WTC11 (cell line): Measurements from ENCODE around the gene UGT1A3. TPM values are rescaled to one million over a fixed set of nuclear protein-coding genes. Genes with fewer than 3 reads are reported as not detected.

ENCODE experiments used
- ATAC-seq: fragments of 200-7000 bp; cut with Tn5 transposase; 2 replicates; pipeline ENCODE4 v1.10.0; 2021; ENCODE audit warnings: mild to moderate bottlenecking, moderate library complexity
- CTCF ChIA-PET: fragments of 300-600 bp; sonication (Branson Sonifier 250); formaldehyde crosslinking; loops from one replicate; lab custom pipeline; 2021; ENCODE audit warnings: antibody characterized with exemption; lab: Charles Lee
- POLR2A ChIA-PET: fragments of 350-600 bp; sonication (Branson Sonifier 250); formaldehyde crosslinking; loops from one replicate; lab custom pipeline; 2021; ENCODE audit warnings: antibody characterized with exemption; lab: Charles Lee
- DNase-seq: peaks from one replicate; pipeline ENCODE4 v3.0.0; 2021; ENCODE audit warnings: low spot score
- H3K27ac Mint-ChIP-seq: 2 replicates; pipeline ENCODE4 v1.8.0; 2021; ENCODE audit warnings: mixed read lengths
- H3K27me3 Mint-ChIP-seq: 2 replicates; pipeline ENCODE4 v1.8.0; 2021; ENCODE audit warnings: low read depth, mild to moderate bottlenecking, moderate library complexity, mixed read lengths
- H3K36me3 Mint-ChIP-seq: 2 replicates; pipeline ENCODE4 v1.8.0; 2021; ENCODE audit warnings: mixed read lengths
- H3K4me1 Mint-ChIP-seq: 2 replicates; pipeline ENCODE4 v1.8.0; 2022; ENCODE audit warnings: mixed read lengths
- H3K4me3 Mint-ChIP-seq: 2 replicates; pipeline ENCODE4 v1.8.0; 2021; ENCODE audit warnings: mild to moderate bottlenecking, moderate library complexity, mixed read lengths
- H3K9me3 Mint-ChIP-seq: 2 replicates; pipeline ENCODE4 v1.8.0; 2021; ENCODE audit warnings: mixed read lengths
- ATF1 ChIP-seq: sonication (generic); formaldehyde crosslinking; IDR thresholded peaks from 2 replicates; pipeline ENCODE4 v1.8.1; 2023; ENCODE audit warnings: mild to moderate bottlenecking, moderate library complexity, missing genetic modification reagents
- GABPB1 ChIP-seq: sonication (generic); formaldehyde crosslinking; IDR thresholded peaks from 2 replicates; pipeline ENCODE4 v1.8.1; 2023; ENCODE audit warnings: mild to moderate bottlenecking, missing genetic modification reagents
- NR3C1 ChIP-seq: sonication (generic); formaldehyde crosslinking; conservative IDR thresholded peaks from 2 replicates; pipeline ENCODE4 v1.8.1; 2023; ENCODE audit warnings: low read depth, mild to moderate bottlenecking, missing genetic modification reagents
- ZBTB21 ChIP-seq: sonication (generic); formaldehyde crosslinking; IDR thresholded peaks from 2 replicates; pipeline ENCODE4 v1.8.1; 2023; ENCODE audit warnings: mild to moderate bottlenecking, missing genetic modification reagents, borderline replicate concordance
- ZNF138 ChIP-seq: sonication (generic); formaldehyde crosslinking; conservative IDR thresholded peaks from 2 replicates; pipeline ENCODE4 v1.8.1; 2022; ENCODE audit warnings: mild to moderate bottlenecking, moderate library complexity, missing genetic modification reagents
- total RNA-seq: library from RNA; stranded (reverse); gene quantifications from 3 replicates; pipeline ENCODE4 v1.2.3, GENCODE V29; 2021
- TF ChIP-seq, protein P1 (sequence below): sonication (generic); formaldehyde crosslinking; IDR thresholded peaks from 2 replicates; pipeline ENCODE4 v1.8.1; 2022; ENCODE audit warnings: mild to moderate bottlenecking, moderate library complexity, missing genetic modification reagents
- TF ChIP-seq, protein P2 (sequence below): sonication (generic); formaldehyde crosslinking; IDR thresholded peaks from 2 replicates; pipeline ENCODE4 v1.8.0; 2022; ENCODE audit warnings: missing genetic modification reagents
- TF ChIP-seq, protein P3 (sequence below): sonication (generic); formaldehyde crosslinking; IDR thresholded peaks from 2 replicates; pipeline ENCODE4 v1.8.1; 2022; ENCODE audit warnings: low read depth, mild to moderate bottlenecking, moderate library complexity, missing genetic modification reagents, borderline replicate concordance
- TF ChIP-seq, protein P4 (sequence below): sonication (generic); formaldehyde crosslinking; IDR thresholded peaks from 2 replicates; pipeline ENCODE4 v1.8.0; 2022; ENCODE audit warnings: mild to moderate bottlenecking, missing genetic modification reagents
- TF ChIP-seq, protein P5 (sequence below): sonication (generic); formaldehyde crosslinking; IDR thresholded peaks from 2 replicates; pipeline ENCODE4 v1.8.0; 2023; ENCODE audit warnings: mild to moderate bottlenecking, missing genetic modification reagents
- TF ChIP-seq, protein P6 (sequence below): fragments of 250-450 bp; sonication (Bioruptor Pico); IDR thresholded peaks from 2 replicates; pipeline ENCODE4 v1.9.0; 2021; ENCODE audit warnings: mild to moderate bottlenecking

UGT1A3 gene
- total RNA-seq, 1 experiment from 2014 or later = not detected

DNA sequence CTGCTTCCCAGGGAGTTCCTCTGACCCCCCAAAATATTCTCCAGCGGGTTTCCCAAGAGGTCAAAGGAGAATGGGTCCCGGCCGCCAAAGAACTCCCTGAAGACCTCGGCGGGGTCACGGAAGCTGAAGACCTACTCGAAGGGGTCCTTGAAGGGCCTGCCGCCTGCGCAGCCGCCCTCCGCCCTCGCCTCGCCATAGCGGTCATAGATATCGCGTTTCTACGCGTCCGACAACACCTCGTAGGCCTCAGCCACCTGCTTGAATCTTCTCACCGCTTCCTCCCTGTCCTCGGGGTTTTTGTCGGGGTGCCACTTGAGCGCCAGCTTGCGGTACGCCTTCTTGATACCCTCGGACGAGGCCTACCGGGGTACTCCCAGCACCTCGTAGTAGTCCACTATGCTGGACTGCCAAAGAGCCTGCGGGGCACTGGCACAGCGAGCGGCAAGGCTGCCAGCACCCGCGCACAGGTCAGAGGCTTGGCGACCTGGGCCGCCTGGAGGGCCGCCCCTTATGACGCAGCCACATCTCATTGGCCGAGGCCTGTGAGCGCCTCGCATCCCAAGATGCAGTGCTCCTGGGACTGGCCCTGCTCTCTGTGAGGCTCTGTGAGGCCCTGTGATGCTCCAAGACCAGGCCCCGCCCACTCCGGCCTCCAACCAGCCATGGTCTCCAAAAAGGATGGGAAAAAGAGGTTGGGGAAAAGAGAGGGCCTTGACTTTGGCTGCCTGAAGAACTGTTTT, 26.2 kb downstream of the UGT1A3 start (continued):
- TF ChIP-seq, protein P1, sequence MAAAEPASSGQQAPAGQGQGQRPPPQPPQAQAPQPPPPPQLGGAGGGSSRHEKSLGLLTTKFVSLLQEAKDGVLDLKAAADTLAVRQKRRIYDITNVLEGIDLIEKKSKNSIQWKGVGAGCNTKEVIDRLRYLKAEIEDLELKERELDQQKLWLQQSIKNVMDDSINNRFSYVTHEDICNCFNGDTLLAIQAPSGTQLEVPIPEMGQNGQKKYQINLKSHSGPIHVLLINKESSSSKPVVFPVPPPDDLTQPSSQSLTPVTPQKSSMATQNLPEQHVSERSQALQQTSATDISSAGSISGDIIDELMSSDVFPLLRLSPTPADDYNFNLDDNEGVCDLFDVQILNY (CRISPR knock-in tag) = no peak
- TF ChIP-seq NR3C1 (CRISPR knock-in tag) (no peak), ATF1 (CRISPR knock-in tag) (no peak), ZBTB21 (CRISPR knock-in tag) (no peak)
- TF ChIP-seq, protein P2, sequence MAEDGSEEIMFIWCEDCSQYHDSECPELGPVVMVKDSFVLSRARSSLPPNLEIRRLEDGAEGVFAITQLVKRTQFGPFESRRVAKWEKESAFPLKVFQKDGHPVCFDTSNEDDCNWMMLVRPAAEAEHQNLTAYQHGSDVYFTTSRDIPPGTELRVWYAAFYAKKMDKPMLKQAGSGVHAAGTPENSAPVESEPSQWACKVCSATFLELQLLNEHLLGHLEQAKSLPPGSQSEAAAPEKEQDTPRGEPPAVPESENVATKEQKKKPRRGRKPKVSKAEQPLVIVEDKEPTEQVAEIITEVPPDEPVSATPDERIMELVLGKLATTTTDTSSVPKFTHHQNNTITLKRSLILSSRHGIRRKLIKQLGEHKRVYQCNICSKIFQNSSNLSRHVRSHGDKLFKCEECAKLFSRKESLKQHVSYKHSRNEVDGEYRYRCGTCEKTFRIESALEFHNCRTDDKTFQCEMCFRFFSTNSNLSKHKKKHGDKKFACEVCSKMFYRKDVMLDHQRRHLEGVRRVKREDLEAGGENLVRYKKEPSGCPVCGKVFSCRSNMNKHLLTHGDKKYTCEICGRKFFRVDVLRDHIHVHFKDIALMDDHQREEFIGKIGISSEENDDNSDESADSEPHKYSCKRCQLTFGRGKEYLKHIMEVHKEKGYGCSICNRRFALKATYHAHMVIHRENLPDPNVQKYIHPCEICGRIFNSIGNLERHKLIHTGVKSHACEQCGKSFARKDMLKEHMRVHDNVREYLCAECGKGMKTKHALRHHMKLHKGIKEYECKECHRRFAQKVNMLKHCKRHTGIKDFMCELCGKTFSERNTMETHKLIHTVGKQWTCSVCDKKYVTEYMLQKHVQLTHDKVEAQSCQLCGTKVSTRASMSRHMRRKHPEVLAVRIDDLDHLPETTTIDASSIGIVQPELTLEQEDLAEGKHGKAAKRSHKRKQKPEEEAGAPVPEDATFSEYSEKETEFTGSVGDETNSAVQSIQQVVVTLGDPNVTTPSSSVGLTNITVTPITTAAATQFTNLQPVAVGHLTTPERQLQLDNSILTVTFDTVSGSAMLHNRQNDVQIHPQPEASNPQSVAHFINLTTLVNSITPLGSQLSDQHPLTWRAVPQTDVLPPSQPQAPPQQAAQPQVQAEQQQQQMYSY = no peak
- TF ChIP-seq, protein P3, sequence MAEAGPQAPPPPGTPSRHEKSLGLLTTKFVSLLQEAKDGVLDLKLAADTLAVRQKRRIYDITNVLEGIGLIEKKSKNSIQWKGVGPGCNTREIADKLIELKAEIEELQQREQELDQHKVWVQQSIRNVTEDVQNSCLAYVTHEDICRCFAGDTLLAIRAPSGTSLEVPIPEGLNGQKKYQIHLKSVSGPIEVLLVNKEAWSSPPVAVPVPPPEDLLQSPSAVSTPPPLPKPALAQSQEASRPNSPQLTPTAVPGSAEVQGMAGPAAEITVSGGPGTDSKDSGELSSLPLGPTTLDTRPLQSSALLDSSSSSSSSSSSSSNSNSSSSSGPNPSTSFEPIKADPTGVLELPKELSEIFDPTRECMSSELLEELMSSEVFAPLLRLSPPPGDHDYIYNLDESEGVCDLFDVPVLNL (CRISPR knock-in tag) = no peak
- TF ChIP-seq, all 79 proteins: peak for 0

DNA sequence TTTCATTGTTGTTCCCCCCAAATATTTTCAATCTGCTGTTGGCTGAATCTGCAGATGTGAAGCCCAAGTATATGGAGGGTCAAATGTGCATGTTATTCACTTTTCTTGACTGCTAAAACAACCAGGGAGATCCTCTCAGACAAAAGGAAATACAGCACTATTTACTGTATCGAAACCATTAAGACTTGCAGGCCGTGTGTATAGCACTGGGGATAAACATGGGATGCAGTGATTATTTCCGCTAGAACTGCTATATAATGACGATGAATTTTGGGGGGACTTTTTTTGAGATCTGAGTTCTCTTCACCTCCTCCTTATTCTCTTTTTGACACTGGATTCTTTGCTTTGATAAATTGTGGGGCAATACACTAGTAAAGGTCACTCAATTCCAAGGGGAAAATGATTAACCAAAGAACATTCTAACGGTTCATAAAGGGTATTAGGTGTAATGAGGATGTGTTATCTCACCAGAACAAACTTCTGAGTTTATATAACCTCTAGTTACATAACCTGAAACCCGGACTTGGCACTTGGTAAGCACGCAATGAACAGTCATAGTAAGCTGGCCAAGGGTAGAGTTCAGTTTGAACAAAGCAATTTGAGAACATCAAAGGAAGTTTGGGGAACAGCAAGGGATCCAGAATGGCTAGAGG, 27.7 kb downstream of the UGT1A3 start:
- Mint-ChIP-seq H3K27me3 (peaks cover 9% of the 10 kb centered on the region), H3K9me3 (peaks cover 32% of the 10 kb centered on the region), H3K27ac (no peak overlapping the region), H3K4me3 (no peak overlapping the region), H3K4me1 (no peaks in the 10 kb centered on the region), H3K36me3 (peaks cover 10% of the 10 kb centered on the region)
- ATAC-seq (no peak), DNase-seq (no peak)
- TF ChIP-seq ZNF138 (CRISPR knock-in tag) (no peak), GABPB1 (CRISPR knock-in tag) (peak; percentile 73)
- TF ChIP-seq, protein P4, sequence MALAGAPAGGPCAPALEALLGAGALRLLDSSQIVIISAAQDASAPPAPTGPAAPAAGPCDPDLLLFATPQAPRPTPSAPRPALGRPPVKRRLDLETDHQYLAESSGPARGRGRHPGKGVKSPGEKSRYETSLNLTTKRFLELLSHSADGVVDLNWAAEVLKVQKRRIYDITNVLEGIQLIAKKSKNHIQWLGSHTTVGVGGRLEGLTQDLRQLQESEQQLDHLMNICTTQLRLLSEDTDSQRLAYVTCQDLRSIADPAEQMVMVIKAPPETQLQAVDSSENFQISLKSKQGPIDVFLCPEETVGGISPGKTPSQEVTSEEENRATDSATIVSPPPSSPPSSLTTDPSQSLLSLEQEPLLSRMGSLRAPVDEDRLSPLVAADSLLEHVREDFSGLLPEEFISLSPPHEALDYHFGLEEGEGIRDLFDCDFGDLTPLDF (CRISPR knock-in tag) = no peak
- TF ChIP-seq, protein P5, sequence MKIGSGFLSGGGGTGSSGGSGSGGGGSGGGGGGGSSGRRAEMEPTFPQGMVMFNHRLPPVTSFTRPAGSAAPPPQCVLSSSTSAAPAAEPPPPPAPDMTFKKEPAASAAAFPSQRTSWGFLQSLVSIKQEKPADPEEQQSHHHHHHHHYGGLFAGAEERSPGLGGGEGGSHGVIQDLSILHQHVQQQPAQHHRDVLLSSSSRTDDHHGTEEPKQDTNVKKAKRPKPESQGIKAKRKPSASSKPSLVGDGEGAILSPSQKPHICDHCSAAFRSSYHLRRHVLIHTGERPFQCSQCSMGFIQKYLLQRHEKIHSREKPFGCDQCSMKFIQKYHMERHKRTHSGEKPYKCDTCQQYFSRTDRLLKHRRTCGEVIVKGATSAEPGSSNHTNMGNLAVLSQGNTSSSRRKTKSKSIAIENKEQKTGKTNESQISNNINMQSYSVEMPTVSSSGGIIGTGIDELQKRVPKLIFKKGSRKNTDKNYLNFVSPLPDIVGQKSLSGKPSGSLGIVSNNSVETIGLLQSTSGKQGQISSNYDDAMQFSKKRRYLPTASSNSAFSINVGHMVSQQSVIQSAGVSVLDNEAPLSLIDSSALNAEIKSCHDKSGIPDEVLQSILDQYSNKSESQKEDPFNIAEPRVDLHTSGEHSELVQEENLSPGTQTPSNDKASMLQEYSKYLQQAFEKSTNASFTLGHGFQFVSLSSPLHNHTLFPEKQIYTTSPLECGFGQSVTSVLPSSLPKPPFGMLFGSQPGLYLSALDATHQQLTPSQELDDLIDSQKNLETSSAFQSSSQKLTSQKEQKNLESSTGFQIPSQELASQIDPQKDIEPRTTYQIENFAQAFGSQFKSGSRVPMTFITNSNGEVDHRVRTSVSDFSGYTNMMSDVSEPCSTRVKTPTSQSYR = no peak
- TF ChIP-seq, protein P6, sequence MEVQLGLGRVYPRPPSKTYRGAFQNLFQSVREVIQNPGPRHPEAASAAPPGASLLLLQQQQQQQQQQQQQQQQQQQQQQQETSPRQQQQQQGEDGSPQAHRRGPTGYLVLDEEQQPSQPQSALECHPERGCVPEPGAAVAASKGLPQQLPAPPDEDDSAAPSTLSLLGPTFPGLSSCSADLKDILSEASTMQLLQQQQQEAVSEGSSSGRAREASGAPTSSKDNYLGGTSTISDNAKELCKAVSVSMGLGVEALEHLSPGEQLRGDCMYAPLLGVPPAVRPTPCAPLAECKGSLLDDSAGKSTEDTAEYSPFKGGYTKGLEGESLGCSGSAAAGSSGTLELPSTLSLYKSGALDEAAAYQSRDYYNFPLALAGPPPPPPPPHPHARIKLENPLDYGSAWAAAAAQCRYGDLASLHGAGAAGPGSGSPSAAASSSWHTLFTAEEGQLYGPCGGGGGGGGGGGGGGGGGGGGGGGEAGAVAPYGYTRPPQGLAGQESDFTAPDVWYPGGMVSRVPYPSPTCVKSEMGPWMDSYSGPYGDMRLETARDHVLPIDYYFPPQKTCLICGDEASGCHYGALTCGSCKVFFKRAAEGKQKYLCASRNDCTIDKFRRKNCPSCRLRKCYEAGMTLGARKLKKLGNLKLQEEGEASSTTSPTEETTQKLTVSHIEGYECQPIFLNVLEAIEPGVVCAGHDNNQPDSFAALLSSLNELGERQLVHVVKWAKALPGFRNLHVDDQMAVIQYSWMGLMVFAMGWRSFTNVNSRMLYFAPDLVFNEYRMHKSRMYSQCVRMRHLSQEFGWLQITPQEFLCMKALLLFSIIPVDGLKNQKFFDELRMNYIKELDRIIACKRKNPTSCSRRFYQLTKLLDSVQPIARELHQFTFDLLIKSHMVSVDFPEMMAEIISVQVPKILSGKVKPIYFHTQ (CRISPR knock-in tag) = no peak
- ChIA-PET CTCF (no interaction called here), POLR2A (no interaction called here)
